B cell (primary cell): ENCODE data around the gene RCE1.

Experiments
- CTCF ChIP-seq: fragments of 200-600 bp; IDR thresholded peaks from one replicate; pipeline ENCODE4 v1.8.0; 2022; ENCODE audit warnings: antibody characterized with exemption, mild to moderate bottlenecking
- EZH2 ChIP-seq: IDR thresholded peaks from 2 replicates; pipeline ENCODE4 v1.6.1; 2012; ENCODE audit warnings: borderline replicate concordance, low read depth, mild to moderate bottlenecking, moderate library complexity, low read length; ENCODE audit not compliant: insufficient read depth, poor library complexity, severe bottlenecking

- TF ChIP-seq CTCF (no peak), EZH2 (no peak)
Observed at GRCh38 chr11:66846671-66847091, 3.4 kb downstream of the RCE1 start.
